GM21423 (cell line): ENCODE measurements around the gene RUFY2.

Experiments
- ATAC-seq: cut with Tn5 transposase; IDR thresholded peaks from one replicate; pipeline ENCODE4 v1.9.1; 2021; ENCODE audit warnings: mild to moderate bottlenecking, moderate library complexity; ENCODE audit not compliant: unreplicated experiment

Gene RUFY2

DNA sequence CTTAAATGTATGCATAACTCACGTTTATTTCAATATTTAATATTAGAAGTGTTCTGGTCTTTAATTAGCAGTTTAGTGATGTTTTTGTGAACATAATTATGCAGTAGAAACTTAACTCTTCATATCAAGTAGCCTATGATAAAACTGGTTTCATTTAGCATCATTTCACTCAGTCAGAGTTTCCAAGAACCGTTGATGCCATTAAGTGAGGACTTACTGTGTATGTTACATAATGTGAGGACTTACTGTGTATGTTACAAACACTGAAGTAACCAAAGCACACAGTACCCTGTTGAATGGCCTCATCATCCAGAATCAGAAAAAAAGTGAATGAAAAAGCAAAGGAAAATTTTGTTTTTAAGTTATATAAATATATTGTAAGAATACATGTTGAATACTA lies 41.5 kb downstream of the RUFY2 start:
- ATAC-seq: no peak

DNA sequence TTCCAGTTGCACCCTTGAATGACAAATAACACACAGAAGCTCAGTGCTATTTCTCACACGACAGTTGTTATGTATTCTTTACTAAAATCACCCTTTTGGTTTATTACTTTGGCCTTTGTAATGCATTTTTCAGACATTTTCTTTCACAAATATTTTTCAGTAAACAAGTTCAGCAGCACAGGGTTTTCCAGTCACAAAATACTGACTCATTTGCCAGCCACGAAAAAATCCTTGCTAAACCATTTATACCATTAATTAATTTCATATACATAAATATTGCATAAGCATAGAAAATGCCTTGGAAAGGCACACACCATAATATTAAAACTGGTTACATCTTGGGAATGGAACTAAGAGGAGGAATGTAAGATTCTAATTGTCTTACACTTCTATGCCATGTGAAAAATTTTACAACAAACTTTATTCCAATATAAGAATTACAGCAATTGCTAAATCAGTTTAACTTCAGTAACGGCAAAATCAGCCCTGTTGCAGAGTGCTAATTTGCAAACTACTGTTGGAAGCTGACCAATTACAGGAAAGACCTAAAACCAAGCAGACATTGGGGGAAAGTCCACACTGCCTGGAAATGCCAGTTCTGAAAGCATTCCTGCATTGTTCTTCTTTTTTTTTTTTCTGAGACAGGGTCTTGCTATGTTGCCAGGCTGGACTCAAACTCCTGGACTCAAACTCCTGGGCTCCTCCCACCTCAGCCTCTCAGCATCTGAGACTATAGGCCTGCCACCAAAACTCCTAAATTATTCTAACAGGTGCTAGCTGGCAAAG lies 42.8 kb downstream of the RUFY2 start:
- ATAC-seq: no peak

DNA sequence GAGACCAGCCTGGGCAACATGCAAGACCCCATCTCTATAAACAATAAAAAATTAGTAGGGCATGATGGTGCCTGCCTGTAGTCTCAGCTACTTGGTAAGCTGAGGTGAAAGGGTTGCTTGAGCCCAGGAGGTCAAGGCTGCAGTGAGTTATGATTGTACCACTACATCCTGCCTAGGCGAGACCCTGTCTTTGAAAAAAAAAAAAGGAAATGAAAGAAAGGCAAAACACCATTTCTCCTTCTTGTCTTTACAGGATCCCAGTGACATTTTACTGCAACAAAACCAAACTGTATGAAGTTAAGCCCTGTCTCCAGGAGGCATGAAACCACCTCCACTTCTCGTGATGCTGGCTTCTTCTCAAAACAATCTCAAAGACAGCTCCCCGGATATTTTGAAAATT lies 44.5 kb downstream of the RUFY2 start:
- no peak for ATAC-seq

DNA sequence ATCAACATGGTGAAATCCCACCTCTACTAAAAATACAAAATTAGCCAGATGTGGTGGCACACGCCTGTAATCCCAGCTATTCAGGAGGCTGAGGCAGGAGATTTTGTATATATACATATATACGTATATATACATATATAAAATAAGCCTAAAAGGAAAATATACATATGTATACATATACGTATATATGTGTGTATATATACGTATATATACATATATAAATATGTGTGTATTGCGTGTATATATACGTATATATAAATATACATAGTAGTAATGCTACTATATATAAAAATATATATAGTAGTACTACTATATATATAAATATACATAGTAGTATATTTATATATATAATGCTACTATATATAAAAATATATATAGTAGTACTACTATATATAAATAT lies 47.9 kb downstream of the RUFY2 start:
- no peak for ATAC-seq

DNA sequence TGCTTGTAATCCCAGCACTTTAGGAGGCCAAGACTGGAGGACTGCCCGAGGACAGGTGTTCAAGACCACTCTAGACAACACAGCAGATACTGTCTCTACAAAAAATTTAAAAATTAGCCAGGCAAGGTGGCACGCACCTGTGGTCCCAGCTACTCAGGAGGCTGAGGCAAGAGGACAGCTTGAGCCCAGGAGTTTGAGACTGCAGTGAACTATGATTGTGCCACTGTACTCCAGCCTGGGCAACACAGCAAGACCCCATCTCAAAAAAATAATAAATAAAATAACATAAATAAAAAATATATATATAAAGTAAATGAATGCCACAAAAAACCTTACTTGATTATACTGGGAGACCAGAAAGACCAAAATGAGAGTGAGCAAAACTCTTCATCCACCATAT lies 53.5 kb downstream of the RUFY2 start:
- no peak for ATAC-seq

DNA sequence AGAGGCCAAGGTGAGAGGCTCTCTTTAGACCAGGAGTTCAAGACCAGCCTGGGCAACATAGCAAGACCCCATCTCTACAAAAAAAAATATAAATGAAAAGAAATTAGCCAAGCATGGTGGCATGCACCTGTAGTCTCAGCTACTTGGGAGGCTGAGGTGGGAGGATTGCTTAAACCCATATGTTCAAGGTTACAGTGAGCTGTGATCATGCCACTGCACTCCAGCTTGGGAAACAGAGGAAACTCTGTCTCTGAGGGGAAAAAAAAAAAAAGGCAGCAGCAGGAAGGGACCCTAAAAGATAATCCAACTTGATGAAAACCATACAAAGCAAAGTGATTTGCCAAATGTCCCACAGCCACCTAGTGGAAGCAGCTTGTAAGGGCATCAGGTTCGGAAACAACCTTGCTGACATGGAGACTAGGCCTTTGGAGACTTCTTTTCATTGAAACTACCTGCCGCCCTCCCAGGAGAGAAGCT lies 58.8 kb downstream of the RUFY2 start:
- ATAC-seq: no peak

DNA sequence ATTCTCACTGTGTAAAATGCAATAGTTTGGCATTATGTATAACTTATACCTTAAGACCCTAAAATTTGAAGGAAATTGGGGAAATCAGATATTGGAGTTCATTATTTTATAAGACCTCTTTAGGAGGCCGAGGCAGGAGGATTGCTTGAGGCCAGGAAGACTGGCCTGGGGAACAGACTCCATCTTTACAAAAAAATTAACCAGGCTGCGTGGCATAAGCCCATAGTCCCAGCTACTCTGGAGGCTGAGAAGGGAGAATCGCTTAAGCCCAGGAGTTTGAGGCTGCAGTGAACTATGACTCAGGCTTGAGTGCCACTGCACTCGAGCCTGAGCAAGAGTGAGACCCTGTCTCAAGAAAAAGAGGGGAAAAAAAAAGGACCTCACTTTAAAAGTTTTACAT lies 60.3 kb downstream of the RUFY2 start:
- ATAC-seq: no peak

DNA sequence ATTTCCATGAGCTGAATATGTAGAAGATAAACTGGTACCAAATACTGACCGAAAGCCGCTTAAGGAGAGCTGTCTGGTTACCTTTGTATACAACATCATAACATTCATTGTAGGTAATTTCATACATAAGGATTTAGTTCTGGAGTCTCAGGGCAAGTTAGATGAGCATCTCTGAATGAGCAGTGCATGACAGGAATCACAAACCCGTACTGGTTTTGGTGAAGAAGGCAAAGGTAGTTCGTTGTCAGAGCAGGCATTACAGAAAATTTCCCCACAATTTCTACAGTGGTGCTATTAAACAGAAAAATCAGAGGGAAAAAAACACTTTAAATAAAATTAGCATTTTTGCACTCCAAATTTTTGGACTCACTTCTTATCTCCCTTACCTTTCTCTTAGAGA lies 61.5 kb downstream of the RUFY2 start:
- no peak for ATAC-seq

DNA sequence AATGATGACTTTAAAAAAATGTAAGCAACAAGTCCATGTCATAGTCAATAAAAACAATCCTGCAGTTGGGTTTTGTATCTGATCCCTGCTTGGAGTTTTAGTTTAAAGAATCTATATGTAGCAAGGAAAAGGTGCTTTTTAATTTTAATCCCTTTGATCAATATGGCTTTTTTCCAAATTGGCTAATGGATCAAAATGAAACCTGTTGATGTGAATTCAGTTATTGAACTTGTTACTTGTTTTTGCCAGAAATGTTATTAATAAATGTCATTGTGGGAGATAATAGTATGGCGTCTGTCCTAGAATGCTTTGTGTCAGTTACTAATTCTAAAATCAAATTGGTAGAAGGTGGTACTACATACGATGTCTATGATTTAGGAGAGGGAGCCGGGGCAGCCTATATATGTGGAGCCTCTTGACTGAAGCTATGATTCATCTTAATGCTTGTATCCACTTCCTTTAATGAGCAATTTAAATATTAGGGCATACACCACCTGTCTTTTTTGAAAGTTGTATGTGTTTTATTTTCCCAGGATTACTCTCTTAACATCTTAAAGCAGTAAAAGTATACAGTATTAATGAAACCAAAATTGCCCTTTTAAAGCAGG lies 64.1 kb downstream of the RUFY2 start:
- ATAC-seq: no peak

DNA sequence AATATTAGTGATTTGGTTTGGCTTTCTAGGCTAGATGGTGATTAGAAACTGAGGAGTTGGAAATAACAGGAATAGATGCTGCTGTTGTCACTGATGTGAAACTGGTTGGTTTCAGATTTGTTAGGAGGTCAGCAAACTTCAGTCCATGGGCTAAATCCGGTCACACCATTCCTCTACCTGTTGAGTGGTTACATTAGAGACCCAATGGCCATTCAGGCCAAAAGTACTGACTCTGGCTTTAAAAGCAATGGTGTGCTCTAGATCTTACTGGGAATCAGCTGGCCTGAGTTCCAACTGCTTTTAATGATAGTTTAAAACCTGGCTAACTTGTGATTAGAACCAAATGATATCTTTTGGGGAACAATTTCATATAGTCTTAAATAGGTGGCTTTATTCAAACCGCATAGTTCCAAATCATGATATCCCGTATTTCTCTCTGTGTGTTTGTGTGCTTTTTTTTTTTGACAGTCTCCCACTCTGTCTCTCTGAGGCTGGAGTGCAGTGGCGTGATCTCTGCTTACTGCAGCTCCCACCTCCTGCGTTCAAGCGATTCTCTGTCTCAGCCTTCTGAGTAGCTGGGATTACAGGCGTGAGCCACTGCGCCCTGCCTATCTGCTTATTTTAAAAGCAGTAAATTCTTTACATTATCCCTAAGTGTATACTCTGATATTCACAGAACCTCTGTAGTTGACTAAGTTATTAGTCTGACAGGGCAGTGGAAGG lies 66.6 kb downstream of the RUFY2 start:
- ATAC-seq: no peak

DNA sequence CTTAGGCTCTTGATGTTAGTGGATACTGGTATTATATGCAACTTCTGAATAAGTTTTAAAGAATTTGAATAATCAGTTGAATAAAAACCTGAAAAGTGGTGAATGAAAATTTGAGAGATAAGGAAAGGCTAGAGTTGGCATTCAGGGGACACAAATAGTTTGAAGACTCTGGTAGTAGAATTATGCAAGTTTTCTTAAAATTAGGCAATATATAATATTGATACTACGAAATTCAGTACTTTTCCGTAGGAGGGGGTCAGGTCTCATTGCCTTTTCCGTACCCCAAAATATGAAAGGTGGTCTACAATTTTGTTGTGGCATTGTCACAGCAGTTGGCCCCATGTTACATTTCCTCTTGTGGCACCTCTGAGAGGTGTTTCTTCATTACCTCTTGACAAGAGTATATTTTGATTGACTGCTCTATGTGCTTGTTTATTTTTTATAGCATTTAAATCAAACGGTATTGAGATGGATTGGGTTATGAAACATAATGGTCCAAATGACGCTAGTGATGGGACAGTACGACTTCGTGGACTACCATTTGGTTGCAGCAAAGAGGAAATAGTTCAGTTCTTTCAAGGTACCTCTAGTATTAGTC lies 70.2 kb downstream of the RUFY2 start:
- no peak for ATAC-seq

DNA sequence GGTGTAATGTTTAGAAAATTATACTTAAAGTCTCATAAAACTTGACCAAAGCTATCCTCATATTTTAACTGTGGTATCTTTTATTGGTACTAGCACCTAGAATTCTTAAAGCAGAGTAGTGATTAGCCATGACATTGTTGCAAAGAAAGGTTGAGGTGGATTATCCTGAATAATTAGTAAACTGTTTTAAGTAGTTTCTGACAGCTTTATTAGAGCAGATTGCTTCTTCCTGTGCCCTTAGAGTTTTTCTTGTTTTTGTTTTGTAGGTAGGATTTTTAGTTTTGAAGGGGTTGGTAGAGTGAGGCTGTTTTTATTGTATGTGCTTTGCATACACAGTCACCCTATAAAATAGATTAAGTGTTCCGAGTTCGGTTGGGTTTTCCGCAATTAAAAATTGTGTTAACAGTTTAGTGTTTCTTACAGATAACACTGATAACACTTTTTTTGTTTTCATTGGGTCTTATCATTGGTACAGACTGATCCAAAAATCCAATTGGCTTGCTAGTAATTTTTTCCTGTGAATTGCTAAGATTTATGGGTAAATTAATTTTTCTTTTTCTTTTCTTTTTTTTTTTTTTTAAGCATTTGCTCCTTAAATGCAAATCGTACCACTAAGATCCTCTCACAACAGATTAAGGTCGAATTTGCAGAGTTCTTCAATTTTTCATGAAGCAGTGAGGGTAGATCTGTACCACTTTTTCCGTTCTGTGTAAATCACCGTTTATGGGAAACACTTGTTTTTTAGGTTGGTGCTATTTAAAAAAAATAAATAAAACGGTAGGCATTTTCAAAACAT lies 72.2 kb downstream of the RUFY2 start:
- ATAC-seq: no peak

DNA sequence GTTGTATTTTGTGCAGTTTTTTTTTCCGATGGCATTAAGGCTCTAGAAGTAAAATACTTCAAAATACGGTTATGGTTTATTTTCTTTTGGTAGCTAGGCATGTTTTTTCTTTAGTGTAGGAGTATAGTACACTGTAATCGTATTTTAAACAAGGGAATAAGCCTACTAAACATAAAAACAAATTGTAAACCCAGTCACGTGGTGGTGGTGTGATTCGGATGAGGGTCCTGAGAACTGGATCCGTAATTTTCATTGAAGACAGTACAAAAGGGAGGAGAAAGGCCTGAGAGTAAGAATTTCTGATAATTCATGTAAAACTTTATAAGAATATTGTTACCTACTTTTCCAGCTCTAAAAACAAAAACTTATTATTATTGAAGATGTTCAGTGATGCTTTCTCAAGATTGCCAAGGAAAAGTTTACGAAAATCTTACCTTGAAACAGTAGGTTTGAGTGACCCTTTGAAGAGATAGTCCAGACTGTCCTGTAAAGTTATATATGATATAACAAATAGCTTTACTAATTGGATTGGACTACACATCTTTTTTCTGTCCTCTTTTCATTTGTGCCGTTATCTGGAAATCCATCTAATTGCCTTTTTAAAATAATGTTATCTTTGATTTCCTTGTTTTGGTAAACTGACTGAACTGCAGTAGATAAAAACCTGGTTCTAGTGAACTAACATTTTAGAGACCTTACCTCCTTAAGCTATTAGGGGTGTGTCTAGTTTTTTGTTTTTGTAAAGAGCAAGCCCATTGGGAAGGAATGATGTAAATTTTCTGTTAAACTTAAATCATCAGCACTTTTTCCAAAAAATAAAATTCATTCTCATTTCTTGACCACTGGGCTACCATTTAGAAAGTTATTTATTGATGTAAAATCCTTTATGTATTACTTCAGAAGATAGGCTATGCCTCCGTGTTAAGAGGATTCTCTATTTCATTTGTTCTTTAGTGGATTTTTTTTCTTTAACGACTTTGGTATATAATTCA lies 73.3 kb downstream of the RUFY2 start:
- ATAC-seq: no peak

DNA sequence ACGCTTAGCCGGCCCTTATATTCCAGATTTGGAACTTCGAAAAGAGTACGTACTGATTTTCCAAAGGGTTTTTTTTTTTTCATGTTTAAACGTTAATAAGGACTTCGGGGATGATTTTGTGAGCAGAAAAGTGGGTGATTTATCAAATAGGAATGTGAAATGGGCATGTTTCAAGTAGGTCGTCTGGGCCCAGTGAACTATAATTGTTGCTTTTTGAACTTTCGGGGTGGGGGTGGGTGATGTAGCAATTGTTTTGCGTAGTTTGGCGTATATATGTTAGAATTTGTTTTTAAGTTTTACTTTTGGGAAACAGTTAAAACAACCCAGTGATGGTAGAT lies 74.0 kb downstream of the RUFY2 start:
- no peak for ATAC-seq

DNA sequence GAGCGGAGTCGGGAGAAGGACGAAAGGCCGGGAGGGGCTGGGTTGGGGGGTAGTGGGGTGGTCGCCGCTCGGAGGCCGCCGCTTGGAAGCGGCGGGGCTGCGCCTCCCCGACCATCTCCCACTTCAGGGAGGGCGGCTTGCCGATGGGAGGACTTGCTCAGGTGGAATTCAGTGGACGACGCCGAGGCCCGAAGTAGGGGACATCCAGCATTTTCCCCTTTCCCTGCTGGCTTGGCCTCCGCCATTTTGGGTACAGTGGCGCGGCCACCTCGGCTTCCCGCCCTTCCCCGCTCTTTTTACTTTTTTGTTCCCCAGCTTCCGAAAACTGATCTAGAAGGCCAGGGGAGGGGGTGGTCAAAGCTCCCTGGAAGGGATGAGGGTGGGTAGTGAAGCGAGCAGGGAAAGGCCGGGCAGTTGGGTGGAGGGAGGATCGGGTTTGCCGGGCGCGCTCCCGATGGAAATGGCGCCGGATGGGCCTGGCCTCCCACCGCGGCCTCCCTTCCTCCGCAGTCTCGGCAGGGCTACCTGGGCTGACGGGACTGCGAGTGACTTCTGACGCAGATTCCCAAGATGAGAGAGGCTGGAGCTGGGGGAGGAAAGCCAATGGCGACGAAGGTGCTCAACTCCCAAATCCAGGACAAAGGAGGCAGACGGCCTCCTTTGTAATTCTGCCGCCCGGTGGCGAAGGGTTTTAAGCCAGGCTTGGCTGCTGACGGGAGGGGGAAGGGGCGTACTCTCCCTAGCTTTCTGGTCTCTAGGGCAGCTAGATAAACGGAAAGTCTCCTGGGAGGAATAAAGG lies 74.6 kb downstream of the RUFY2 start, which contains the start of gene PBLD:
Gene PBLD (minus strand): TSS at position 670 of the 799 bp plus-strand sequence. CDS start 26,084 bp downstream, outside the sequence.
- peak; percentile 22 for ATAC-seq

DNA sequence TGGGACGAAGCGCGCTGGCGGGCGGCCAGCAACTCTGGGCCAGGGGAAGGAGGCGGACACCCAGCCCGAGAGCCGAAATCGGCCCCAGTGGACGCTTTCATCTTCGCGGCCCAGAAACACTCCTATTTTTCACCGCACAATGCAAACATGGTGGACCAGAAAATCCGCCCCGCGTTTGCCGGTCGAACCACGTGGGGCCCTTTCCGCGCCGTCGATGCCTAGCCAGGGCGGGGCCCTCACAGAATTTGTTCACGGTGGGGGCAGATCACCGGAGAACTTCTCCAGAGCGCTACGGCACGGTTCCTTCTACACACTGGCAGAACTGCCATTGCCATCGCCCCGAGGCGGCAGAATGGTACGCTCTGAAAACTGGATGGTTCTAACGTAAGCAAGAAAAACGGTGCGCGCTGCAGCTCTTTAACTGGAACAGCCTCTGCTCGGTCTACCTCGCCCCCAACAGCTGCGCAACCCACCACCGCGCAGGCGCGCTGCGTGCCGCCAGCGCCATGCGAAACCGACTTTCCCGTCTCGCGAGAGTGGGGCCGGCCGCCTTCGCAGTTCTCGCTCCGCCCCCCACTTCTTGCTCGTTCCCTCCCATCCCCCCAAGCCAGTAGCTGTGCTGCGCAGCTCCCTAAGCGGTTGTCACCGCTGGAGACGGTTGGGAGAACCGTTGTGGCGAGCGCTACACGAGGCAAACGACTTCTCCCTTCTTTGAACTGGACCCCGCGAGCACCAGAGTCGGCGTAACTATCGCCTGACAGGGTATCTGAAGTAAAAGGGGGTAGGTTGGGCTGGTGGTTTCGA lies 75.4 kb downstream of the RUFY2 start, which contains the start of gene HNRNPH3:
Gene HNRNPH3 (plus strand): TSS at position 610 of the 804 bp plus-strand sequence. CDS start 5,158 bp downstream, outside the sequence.
- ATAC-seq: peak; percentile 73

DNA sequence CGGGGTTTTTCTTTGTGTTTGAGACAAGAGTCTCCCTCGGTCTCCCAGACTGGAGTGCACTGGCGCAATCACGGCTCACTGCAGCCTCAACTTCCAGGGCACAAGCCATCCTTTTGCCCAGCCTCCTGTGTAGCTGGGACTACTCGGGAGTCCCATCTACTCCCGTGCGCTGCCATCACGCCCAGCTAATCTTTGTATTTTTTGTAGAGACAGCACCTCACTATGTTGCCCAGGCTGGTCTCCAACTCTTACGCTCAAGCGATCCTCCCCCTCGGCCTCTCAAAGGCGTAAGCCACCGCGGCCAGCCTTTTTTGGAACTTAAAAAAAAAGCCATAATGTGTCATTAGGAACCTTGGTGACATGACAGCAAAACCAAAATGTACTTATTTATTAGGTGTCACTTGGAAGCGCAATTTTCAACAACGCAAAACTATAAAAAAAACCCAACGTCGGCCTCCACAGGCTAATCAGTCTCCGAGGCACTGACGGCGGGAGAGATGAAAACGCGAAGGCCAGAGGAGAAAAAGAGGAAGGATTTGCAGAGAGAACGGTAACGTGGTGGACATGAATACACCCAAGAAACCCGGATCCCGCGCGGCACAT lies 76.1 kb downstream of the RUFY2 start:
- no peak for ATAC-seq
